Transverse colon (tissue), 4 donors: ENCODE data around the gene VAV2. TPM values are rescaled to one million over a fixed set of nuclear protein-coding genes. Genes with fewer than 3 reads are reported as not detected.

Experiments used
- DNase-seq: peaks from one replicate; pipeline ENCODE4 v3.0.0-alpha.2; 2019
- H3K27ac ChIP-seq, 4 donors: fragments of 200-600 bp; sonication (generic); 2 replicates each; pipeline ENCODE4 v1.5.1; 2016 to 2018; ENCODE audit warnings: inconsistent platforms in 4 of 4
- H3K27me3 ChIP-seq: fragments of 200-600 bp; sonication (generic); 2 replicates; pipeline ENCODE4 v1.5.1; 2017; ENCODE audit warnings: inconsistent platforms
- H3K36me3 ChIP-seq, 4 donors: fragments of 200-600 bp; sonication (generic); 2 replicates each; pipeline ENCODE4 v1.5.1; 2017 to 2019; ENCODE audit warnings: inconsistent platforms in 4 of 4
- H3K4me1 ChIP-seq, 4 donors: fragments of 200-600 bp; sonication (generic); 2 replicates each; pipeline ENCODE4 v1.5.1; 2017 to 2020; ENCODE audit warnings: inconsistent platforms in 4 of 4
- H3K4me3 ChIP-seq, 4 donors: fragments of 200-600 bp; sonication (generic); 1 replicate in 1 of 4; 2 replicates in 3 of 4; pipeline versions ENCODE4 v1.5.1 to v1.6.1; 2017 to 2019; ENCODE audit warnings: inconsistent platforms in 4 of 4
- H3K9me3 ChIP-seq, 2 donors: fragments of 200-600 bp; sonication (generic); 2 replicates each; pipeline ENCODE4 v1.5.1; 2017 to 2019; ENCODE audit warnings: inconsistent platforms in 2 of 2
- CTCF ChIP-seq, 5 experiments: fragments of 200-600 bp in 3 of 5; fragments of 450-650 bp in 2 of 5; sonication (generic) in 3 of 5; IDR thresholded peaks; 1 replicate in 2 of 5; 2 replicates in 3 of 5; pipeline ENCODE4 v1.5.1; 2016 to 2017; ENCODE audit warnings: antibody characterized with exemption in 5 of 5, inconsistent platforms in 3 of 5, mild to moderate bottlenecking in 2 of 5, moderate library complexity in 1 of 5
- EP300 ChIP-seq: sonication (generic); formaldehyde crosslinking; IDR thresholded peaks from one replicate; pipeline ENCODE4 v1.6.1; 2017; ENCODE audit warnings: antibody characterized with exemption, low read depth
- POLR2A ChIP-seq: fragments of 450-650 bp; IDR thresholded peaks from one replicate; pipeline ENCODE4 v1.6.1; 2016; ENCODE audit warnings: antibody characterized with exemption, mild to moderate bottlenecking, moderate library complexity
- POLR2AphosphoS5 ChIP-seq, 3 donors: sonication (generic); formaldehyde crosslinking; IDR thresholded peaks; one replicate each; pipeline ENCODE4 v1.6.1; 2016; ENCODE audit warnings: antibody characterized with exemption in 3 of 3
- WGBS, 2 donors: methylation state at CpG; one replicate each; pipeline ENCODE4 v1.1.5; 2018; ENCODE audit warnings: low coverage in 1 of 2; 5-methylcytosine and 5-hydroxymethylcytosine counted together
- in situ Hi-C, 4 donors: fragments of 200-750 bp; cut with MboI; loops; one replicate each; pipeline versions ENCODE4 v1.15.0 to v1.15.1; 2017; ENCODE audit warnings: low sequenced_read_pairs in 3 of 4, low pct_ligation_motif_present in 1 of 4, low pct_unique_long_range_greater_than_20kb in 1 of 4
- intact Hi-C: fragments of 100-400 bp; cut with DNase I; formaldehyde crosslinking; loops from one replicate; pipeline ENCODE4 v1.15.1; 2023; ENCODE audit warnings: low total_unique reads
- total RNA-seq, 4 donors: library from RNA; depleted of rRNA; stranded (reverse); fragments of >200 nt; gene quantifications; one replicate each; pipeline ENCODE4 v1.1.0, GENCODE V29; 2016

The VAV2 gene
- total RNA-seq, 4 donors from 2014 or later = 8.2 to 52.4 (median 24.5) TPM

- DNase-seq = no peak
- WGBS, 2 donors = 89% methylated on average over 19 of the region's 19 CpGs; no CpG with 5 or more reads in 1 of the 2 donors
- Histone ChIP-seq H3K9me3 (no peaks in the 10 kb centered on the region), H3K4me1 (no peaks in the 10 kb centered on the region), H3K4me3 (no peak overlapping the region), H3K36me3 (peaks cover 0 to 45% (median 17%) of the 10 kb centered on the region in 4 donors), H3K27ac (no peak overlapping the region), H3K27me3 (no peaks in the 10 kb centered on the region)
- in situ Hi-C loops = no loop called here
- intact Hi-C loops = no loop called here
- TF ChIP-seq POLR2AphosphoS5 (IDR thresholded peaks at IDR 0.05) (no peak), EP300 (no peak), POLR2A (no peak), CTCF (IDR thresholded peaks at IDR 0.05) (no peak)
Measured at GRCh38 chr9:134034215-134035040, 42.3 kb upstream of the VAV2 start.

- no peak overlapping the region for H3K4me3 ChIP-seq
- H3K27me3 ChIP-seq = no peaks in the 10 kb centered on the region
- H3K36me3 ChIP-seq = peaks cover 0 to 43% (median 15%) of the 10 kb centered on the region in 4 donors
- intact Hi-C loops (no loop called here), in situ Hi-C loops (no loop called here)
- H3K4me1 ChIP-seq = no peaks in the 10 kb centered on the region
- H3K9me3 ChIP-seq = no peaks in the 10 kb centered on the region
- DNase-seq = no peak
- TF ChIP-seq CTCF (IDR thresholded peaks at IDR 0.05) = no peak
- TF ChIP-seq EP300 = no peak
- no peak for TF ChIP-seq POLR2AphosphoS5 (IDR thresholded peaks at IDR 0.05)
- TF ChIP-seq POLR2A = no peak
- WGBS, 2 donors = 91 to 95% methylated on average over 12 to 26 of the region's 26 CpGs
- H3K27ac ChIP-seq = no peak overlapping the region
Measured at GRCh38 chr9:134033516-134034214, 41.5 kb upstream of the VAV2 start.

- intact Hi-C loops (no loop called here), in situ Hi-C loops (no loop called here)
- no peak overlapping the region for H3K27ac ChIP-seq
- 91 to 93% methylated on average over 23 to 40 of the region's 40 CpGs for WGBS, 2 donors
- no peaks in the 10 kb centered on the region for H3K9me3 ChIP-seq
- TF ChIP-seq POLR2AphosphoS5 (IDR thresholded peaks at IDR 0.05) (no peak), EP300 (no peak), POLR2A (no peak), CTCF (IDR thresholded peaks at IDR 0.05) (no peak)
- no peak for DNase-seq
- H3K36me3 ChIP-seq = peaks cover 0 to 43% (median 15%) of the 10 kb centered on the region in 4 donors
- H3K4me3 ChIP-seq = no peak overlapping the region
- H3K4me1 ChIP-seq = no peaks in the 10 kb centered on the region
- H3K27me3 ChIP-seq = no peaks in the 10 kb centered on the region
Measured at GRCh38 chr9:134032456-134033222, 40.5 kb upstream of the VAV2 start.

- whole genome bisulfite sequencing, 2 donors = 92% methylated on average over 14 of the region's 14 CpGs; no CpG with 5 or more reads in 1 of the 2 donors
- Histone ChIP-seq H3K9me3 (no peaks in the 10 kb centered on the region), H3K4me1 (no peaks in the 10 kb centered on the region), H3K36me3 (peaks cover 0 to 43% (median 15%) of the 10 kb centered on the region in 4 donors), H3K27me3 (no peaks in the 10 kb centered on the region), H3K4me3 (no peak overlapping the region), H3K27ac (no peak overlapping the region)
- intact Hi-C loops (no loop called here), in situ Hi-C loops (no loop called here)
- no peak for DNase-seq
- TF ChIP-seq EP300 (no peak), POLR2A (no peak), POLR2AphosphoS5 (IDR thresholded peaks at IDR 0.05) (no peak), CTCF (IDR thresholded peaks at IDR 0.05) (no peak)
Measured at GRCh38 chr9:134031783-134032182, 39.7 kb upstream of the VAV2 start.
